ENCODE results near the gene DTX1. TPM values are rescaled to one million over a fixed set of nuclear protein-coding genes. Genes with fewer than 3 reads are reported as not detected.

Gene DTX1
- total RNA-seq (2022; extraction: Qiagen RNA extraction; ENCODE audit: low read depth), result 0.41 to 0.56 TPM (median 0.50 TPM) in 5 replicates

GRCh38 chr12:113056631-113057488 lies at the start of gene DTX1:
Gene DTX1 (plus strand): TSS chr12:113056730. CDS start chr12:113058193, 1,463 bp downstream.

GRCh38 chr12:113135178-113136127 lies 78.9 kb downstream of the DTX1 start, which contains the start of gene RASAL1:
Gene RASAL1 (minus strand): TSS chr12:113135761. CDS start chr12:113135462, 299 bp downstream.

Other genes starting within 250 kb of the DTX1 start
- 36.5 to 53.6 TPM (median 47.5 TPM) in 5 replicates for gene OAS1, start 149.8 kb upstream of the DTX1 start, total RNA-seq (2022; extraction: Qiagen RNA extraction; ENCODE audit: low read depth)
- gene OAS3, start 118.3 kb upstream of the DTX1 start, total RNA-seq (2022; extraction: Qiagen RNA extraction; ENCODE audit: low read depth), result 20.3 to 28.0 TPM (median 24.7 TPM) in 5 replicates
- gene OAS2, start 78.2 kb upstream of the DTX1 start, total RNA-seq (2022; extraction: Qiagen RNA extraction; ENCODE audit: low read depth), result 0.13 to 0.63 TPM (median 0.18 TPM) in 5 replicates
- gene RASAL1, start 79.0 kb downstream of the DTX1 start, total RNA-seq (2022; extraction: Qiagen RNA extraction; ENCODE audit: low read depth), result 0.24 to 0.85 TPM (median 0.30 TPM) in 5 replicates
- gene CFAP73, start 93.0 kb downstream of the DTX1 start, total RNA-seq (2022; extraction: Qiagen RNA extraction; ENCODE audit: low read depth), result 0.09 to 0.37 TPM (median 0.12 TPM) in 4 of 5 replicates, not detected in the other
- 49.9 to 80.9 TPM (median 73.8 TPM) in 5 replicates for gene DDX54, start 128.7 kb downstream of the DTX1 start, total RNA-seq (2022; extraction: Qiagen RNA extraction; ENCODE audit: low read depth)
- 24.9 to 34.6 TPM (median 33.9 TPM) in 5 replicates for gene RITA1, start 129.0 kb downstream of the DTX1 start, total RNA-seq (2022; extraction: Qiagen RNA extraction; ENCODE audit: low read depth)
- 18.6 to 22.2 TPM (median 19.2 TPM) in 5 replicates for gene TPCN1, start 164.7 kb downstream of the DTX1 start, total RNA-seq (2022; extraction: Qiagen RNA extraction; ENCODE audit: low read depth)

All from A549 treated with GW870086 at 1 μM for 4 hours (cell line).